22Rv1 (cell line): ENCODE results near the gene CBFA2T2.

ENCODE experiments used
- CTCF ChIP-seq: fragments of 450-650 bp; IDR thresholded peaks from 2 replicates; pipeline ENCODE4 v1.5.1; 2017; ENCODE audit warnings: mild to moderate bottlenecking
- ZFX ChIP-seq: fragments of 450-650 bp; IDR thresholded peaks from 2 replicates; pipeline ENCODE4 v1.6.1; 2017; ENCODE audit warnings: antibody characterized with exemption, borderline replicate concordance

DNA sequence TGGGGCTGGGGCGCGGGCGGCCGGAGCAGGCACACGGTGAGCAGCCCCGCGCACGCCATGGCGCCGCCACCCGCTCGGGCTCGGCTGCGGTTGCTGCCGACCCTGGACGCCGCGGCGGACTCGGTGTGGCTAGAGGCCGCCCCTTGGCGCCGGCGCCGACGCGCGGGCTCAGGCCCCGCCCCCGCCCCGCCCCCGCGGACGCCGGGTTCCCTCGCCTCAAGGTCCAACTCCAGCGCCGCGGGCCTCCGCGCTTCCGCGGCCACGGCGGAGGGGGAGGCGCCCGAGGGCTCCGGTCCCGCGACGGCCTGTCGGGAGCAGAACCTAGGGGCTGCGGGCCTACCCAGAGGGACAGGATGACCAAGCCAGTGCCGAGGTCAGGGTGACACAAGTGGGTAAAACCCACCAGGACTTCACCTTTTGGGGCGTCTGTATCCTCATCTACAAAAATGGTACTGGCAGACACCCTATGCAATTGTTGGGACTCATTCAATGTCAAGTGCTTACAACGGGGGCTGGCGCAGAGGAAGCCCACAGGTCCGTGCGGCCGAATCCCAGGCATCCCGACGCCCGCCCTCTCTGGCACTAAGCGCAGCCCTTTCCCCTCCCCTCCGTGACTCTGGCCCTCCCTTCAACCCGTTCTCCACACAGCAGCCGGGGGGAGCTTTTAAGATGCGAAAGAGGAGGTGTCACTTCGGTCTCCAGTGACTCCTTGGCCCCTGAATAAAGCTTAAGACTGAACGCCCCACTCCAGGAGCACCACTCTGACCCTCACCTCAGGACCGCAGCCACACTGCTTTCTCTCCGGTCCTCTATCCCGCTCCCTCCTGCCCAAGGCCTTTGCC is 184.6 kb downstream of the CBFA2T2 start, which contains the start of gene NECAB3:
- TF ChIP-seq CTCF: 0 out of 2 replicates have a peak, but pooled peaks have one; percentile 5
- no peak for TF ChIP-seq ZFX
